Posterior cingulate gyrus (tissue), 11 donors: Measurements from ENCODE around the gene DOK6.

ENCODE experiments used
- DNase-seq, 10 donors: peaks; one replicate each; pipeline versions ENCODE4 v3.0.0 to v3.0.0-alpha.2; 2020 to 2021; ENCODE audit warnings: mixed read lengths in 3 of 10
- intact Hi-C: fragments of 100-400 bp; cut with DNase I; formaldehyde crosslinking; loops from one replicate; pipeline ENCODE4 v1.15.1; 2023

The DOK6 gene

DNA sequence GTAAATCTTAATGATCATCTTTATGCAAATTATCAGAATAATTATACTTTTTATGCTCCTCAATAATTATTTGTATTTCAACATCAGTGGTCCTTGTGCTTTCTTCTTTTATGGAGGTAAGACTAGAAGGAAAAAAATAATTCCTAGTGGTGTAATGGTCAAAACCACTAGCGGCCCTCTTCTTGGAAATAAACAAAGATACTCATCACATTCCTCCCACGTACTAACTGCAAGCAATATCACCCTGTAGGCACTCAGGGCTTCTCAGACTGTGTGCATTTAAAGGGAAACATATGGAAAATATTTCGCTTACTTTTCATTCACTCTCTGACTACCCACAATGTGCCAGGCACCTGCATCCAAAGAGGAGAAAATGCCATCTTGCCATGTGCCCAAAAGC is 263.7 kb downstream of the DOK6 start:
- intact Hi-C loops: no loop called here
- peak in 2 of 10 donors; percentile 7 to 76 for DNase-seq

GRCh38 chr18:69674292-69674877 is 273.7 kb downstream of the DOK6 start:
- no peak for DNase-seq
- intact Hi-C loops: no loop called here

- intact Hi-C loops: no loop called here
- DNase-seq: no peak
Measured at GRCh38 chr18:69674966-69675365, 274.3 kb downstream of the DOK6 start.

DNA sequence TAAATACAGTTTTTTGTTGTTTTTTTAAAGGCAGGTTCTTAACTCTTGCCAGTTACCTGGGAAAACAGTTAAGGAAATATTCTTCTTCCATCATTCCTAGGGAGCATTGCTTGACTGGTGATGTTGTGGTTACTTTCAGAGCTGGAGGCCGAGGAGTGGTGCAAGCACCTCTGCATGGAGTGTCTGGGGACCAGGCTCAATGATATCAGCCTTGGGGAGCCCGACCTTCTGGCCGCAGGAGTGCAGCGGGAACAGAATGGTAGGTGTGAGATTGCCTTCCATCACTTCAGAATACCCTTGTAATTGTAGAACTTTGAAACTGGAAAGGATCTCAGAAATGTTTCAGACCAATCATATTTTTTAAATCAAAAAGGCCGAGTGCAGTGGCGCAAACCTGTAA is 276.9 kb downstream of the DOK6 start:
- intact Hi-C loops: no loop called here
- peak in 2 of 10 donors; percentile 67 to 68 for DNase-seq

DNA sequence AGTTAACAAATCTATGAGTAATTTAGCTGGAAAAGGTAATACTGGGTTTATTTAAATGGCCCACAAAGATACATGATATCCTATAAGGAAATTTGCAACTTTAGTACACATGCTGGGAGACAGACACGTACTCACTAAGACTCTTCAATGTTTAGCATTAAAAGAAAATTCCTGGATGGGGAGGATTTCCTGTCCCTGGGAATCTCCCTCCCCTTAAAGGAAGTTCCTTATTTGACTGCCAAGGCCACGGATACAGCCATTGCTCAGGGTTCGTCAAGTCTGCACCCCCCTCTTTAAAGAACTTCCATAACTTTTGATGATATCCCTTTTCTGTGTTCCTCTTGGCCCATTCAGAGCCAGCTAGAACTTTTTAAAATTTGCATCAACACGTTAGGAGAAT is 279.4 kb downstream of the DOK6 start:
- DNase-seq: no peak
- intact Hi-C loops: no loop called here

- DNase-seq: no peak
- intact Hi-C loops: no loop called here
Measured at GRCh38 chr18:69683176-69683575, 282.5 kb downstream of the DOK6 start.

DNA sequence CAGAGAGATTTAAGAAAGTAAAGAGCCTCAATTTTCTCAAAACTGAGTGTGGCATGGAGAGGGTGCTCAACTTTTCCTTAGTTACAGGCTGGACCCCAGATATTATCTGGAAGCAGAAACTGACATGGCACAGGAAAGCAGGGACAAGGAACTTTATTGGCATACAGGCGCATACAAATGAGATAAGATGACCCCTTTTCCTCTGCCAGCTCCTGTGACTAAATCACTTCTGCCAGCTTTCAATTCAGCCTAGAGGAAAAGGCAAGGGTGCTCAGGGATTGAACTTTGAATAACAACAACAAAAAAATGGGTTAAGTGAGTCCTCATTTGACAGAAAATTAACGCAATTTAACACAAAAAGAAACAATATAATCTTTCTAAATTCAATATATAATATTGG is 284.1 kb downstream of the DOK6 start:
- intact Hi-C loops: no loop called here
- no peak for DNase-seq

DNA sequence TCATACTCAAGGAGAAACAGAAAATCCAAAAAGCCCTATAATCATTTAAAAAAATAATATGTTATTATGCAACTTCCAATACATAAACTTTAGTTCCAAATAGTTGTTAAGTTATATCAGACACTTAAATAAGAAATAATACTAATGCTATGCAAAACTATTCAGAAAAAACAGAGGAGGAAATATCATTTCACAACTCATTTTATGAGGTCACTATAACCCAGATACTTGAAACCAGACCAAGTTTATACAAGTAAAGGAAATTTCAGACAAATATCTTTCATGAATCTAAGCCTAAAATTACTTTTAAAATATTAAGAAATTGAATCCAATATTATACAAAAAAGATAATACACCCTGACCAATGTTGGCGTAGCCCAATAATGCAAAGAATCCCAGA is 286.2 kb downstream of the DOK6 start:
- intact Hi-C loops: no loop called here
- DNase-seq: no peak

DNA sequence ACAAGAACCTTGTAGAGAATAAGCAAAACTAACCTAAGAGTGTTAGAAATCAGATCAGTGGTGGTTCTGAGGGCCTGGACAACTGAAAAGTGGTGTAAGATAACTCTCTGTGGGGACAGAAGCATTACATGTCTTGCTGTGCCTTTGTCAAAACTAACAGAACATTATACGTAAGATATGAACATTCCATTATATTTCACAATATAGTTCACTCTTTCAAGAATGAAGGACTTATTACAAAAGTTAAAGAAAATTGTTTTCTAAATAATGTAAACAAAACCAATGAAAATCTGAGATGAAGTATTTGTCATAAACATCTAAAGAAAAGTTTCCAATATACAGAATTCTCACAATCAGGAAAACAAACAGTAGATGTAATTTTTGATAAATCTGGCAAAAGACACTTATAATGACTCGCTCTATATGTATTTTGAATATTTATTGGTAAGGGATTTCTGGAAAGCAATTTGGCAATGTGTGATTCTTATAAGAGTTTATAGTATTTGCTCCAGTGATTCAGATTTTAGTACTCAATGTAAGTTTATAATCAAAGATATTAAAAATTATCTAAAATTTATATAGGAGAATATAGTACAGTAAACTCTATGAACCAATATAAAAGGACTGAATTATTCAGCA is 288.6 kb downstream of the DOK6 start:
- DNase-seq: no peak
- intact Hi-C loops: no loop called here

- no peak for DNase-seq
- intact Hi-C loops: no loop called here
Measured at GRCh38 chr18:69691008-69691760, 290.5 kb downstream of the DOK6 start.

DNA sequence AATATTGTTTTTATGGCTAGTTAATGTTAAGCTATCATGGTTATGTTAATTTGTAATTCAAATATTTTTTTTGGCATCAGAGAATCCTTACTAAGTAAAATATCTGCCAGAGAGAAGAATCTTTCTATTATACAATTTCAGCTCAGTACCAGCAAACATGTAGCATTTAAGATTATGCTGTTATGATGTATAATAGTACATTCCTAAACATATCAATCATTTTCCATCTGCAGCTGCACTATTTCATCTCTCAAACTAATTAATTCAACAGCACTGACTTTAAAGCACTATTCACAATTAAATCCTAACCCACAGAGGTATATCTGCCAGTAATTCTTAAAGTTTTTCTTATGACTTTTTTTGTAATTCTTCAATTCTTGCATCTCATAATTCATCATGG is 296.4 kb downstream of the DOK6 start:
- intact Hi-C loops: no loop called here
- DNase-seq: no peak

DNA sequence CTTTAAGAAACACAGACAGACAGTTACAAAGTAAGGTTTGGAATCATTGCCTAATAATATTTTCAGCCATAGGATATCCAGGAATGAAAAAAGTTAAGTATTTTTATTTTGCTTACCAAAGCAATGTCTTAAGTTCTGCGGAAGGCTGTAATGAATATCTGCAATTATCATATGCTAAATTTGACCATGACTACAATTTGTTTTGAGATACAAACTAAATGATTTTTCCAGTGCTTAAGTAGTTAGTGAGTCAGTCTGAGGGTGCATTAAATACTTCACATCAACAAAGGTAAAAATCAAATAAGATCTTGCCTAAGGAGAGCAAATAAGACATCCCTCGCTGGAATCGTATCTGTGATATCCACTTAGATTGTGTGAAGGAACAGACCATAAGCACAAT is 297.0 kb downstream of the DOK6 start:
- intact Hi-C loops: no loop called here
- no peak for DNase-seq

DNA sequence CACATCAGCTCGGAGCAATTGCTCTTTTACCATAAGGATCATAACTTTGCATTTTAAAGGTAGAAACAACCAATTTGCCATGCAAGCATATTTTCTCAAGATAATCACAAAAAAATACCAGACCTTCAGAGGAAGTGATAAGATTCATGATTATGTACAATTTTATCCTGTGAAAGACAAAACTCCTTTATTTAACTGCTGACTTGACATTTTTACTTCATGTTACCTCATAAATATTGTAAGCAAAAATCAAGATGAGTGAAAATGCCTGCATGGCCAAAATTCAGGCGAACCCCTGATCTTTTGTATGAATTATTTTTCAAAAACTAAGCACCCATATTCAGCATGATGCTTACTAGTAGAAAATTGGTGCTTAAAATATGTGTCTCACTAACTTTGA is 300.6 kb downstream of the DOK6 start:
- intact Hi-C loops: no loop called here
- DNase-seq: no peak

GRCh38 chr18:69703461-69703860 is 302.8 kb downstream of the DOK6 start:
- DNase-seq: no peak
- intact Hi-C loops: no loop called here

DNA sequence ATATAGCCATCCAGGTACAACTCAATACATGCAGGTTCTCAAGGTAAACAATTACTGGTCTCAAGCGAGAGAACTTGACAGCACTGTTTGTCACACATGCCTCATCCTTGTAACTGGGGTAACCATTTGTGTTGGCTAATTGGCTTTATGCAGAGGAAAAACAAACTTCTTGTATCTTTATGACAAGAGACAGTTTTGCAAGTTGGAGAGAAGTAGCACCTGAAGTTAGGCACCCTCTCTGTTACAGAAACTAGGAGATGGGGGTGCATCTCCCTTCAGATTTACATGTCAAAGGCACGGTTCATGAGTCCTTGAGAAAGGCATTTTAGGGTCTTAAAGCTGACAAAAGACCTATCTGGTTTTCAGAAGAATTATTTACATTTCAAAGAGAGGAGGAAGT is 305.3 kb downstream of the DOK6 start:
- no peak for DNase-seq

DNA sequence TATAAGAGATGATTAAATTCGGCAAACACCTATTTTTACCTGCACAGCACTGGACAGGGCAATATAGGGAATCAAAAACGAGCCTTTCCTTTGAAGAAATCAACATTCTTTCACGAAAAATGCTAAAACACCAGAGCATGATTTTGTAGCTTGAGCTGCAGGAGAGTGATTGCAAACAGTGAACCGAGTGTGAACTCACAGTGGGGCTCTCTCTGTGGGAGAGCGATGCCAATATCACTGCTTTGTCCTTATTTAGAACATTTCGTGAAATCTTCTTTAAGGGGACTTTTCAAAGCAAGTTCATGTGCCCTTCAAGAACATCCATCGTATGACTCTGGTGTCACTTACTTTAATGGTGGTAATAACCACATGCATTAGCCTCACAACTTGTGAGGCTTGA is 308.2 kb downstream of the DOK6 start:
- intact Hi-C loops: no loop called here
- DNase-seq: no peak

More for the DNA sequence above, 305.3 kb downstream of the DOK6 start:
- intact Hi-C loops: no loop called here

GRCh38 chr18:69715191-69715795 is 314.6 kb downstream of the DOK6 start:
- intact Hi-C loops: no loop called here
- DNase-seq: no peak

GRCh38 chr18:69717586-69717985 is 316.9 kb downstream of the DOK6 start:
- intact Hi-C loops: no loop called here
- DNase-seq: no peak

DNA sequence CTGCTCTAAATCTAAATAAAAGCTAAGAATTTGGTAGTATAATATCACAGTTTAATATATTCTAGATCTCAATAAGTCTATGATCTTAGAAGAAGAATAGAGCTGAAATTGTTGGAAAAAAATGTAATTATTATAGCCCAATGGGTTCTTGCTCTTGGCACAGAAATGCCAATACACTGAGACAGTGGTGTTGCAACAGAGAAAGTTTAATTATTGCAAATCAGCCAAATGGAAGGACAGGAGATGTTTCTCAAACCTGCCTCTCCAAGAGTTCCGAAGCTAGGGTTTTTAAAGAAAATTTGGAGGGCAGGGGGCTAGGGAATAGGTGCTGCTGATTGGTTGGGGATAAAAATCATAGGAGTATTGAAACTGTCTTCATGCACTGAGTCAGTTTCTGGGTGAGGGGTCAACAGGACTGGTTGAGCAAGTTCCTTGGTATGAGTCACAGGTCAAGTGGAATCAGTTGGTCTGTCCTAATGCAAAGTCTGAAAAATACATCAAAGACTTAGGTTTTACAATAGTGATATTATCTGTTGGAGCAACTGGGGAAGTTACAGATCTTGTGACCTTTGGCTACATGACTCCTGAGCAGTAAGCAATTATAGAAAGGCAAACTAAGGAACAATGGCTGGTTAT is 318.3 kb downstream of the DOK6 start:
- intact Hi-C loops: no loop called here
- DNase-seq: no peak

GRCh38 chr18:69720422-69720821 is 319.7 kb downstream of the DOK6 start:
- no peak for DNase-seq
- intact Hi-C loops: no loop called here

DNA sequence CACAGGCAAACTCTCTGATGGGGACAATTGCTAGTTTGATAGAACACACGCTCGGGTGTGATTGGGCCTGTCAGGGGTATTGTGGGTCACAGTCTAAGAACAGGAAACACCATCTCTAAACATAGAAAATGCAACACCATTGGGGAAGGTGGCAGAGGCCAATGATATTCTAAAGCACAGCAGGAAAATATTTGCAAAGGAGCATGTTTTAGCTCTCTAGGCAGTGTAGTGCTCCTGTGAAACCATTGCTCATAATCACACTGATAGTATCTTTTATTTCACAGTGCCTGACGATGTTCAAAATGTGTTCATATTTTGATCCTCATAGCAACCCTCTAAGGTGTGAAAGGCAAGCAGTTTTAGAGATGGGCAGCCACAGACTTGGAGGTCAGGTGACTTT is 322.7 kb downstream of the DOK6 start:
- intact Hi-C loops: no loop called here

More for the DNA sequence above, 322.7 kb downstream of the DOK6 start:
- no peak for DNase-seq
